Cortex of kidney (tissue), 1 donor: Measurements from ENCODE around the gene FOXD4L6.
"Not testable (repeated sequence)": the region's sequence is repeated elsewhere in the genome, so short reads cannot be mapped to it uniquely, and the experiment has no call there.

Experiments
- DNase-seq: peaks from one replicate; lab custom pipeline; 2025; lab: John Stamatoyannopoulos, UW

FOXD4L6 gene

GRCh38 chr9:41098759-41099158 is 29.7 kb downstream of the FOXD4L6 start:
- DNase-seq = not testable (repeated sequence)

- not testable (repeated sequence) for DNase-seq
Observed at GRCh38 chr9:41095060-41095459, 33.4 kb downstream of the FOXD4L6 start.

- DNase-seq = not testable (repeated sequence)
Observed at GRCh38 chr9:41094010-41094773, 34.3 kb downstream of the FOXD4L6 start.

- DNase-seq = not testable (repeated sequence)
Observed at GRCh38 chr9:41090922-41091321, 37.6 kb downstream of the FOXD4L6 start.

GRCh38 chr9:41090386-41090785 is 38.1 kb downstream of the FOXD4L6 start:
- not testable (repeated sequence) for DNase-seq

- DNase-seq = not testable (repeated sequence)
Observed at GRCh38 chr9:41088450-41089059, 39.9 kb downstream of the FOXD4L6 start.

GRCh38 chr9:41087929-41088328 is 40.6 kb downstream of the FOXD4L6 start:
- not testable (repeated sequence) for DNase-seq

- not testable (repeated sequence) for DNase-seq
Observed at GRCh38 chr9:41087157-41087780, 41.2 kb downstream of the FOXD4L6 start.

- DNase-seq = not testable (repeated sequence)
Observed at GRCh38 chr9:41086685-41087084, 41.8 kb downstream of the FOXD4L6 start.

- DNase-seq = not testable (repeated sequence)
Observed at GRCh38 chr9:41086215-41086614, 42.3 kb downstream of the FOXD4L6 start.

- DNase-seq = not testable (repeated sequence)
Observed at GRCh38 chr9:41082358-41082757, 46.1 kb downstream of the FOXD4L6 start.

- not testable (repeated sequence) for DNase-seq
Observed at GRCh38 chr9:41079464-41079863, 49.0 kb downstream of the FOXD4L6 start.

GRCh38 chr9:41077586-41077985 is 50.9 kb downstream of the FOXD4L6 start:
- not testable (repeated sequence) for DNase-seq
